GM18507 (cell line): ENCODE results near the gene VEPH1.

Experiments
- DNase-seq: peaks from one replicate; pipeline ENCODE4 v3.0.0; 2011; ENCODE audit warnings: low read depth; ENCODE audit not compliant: insufficient read length; ENCODE audit errors: extremely low spot score
- FAIRE-seq: peaks from 2 replicates; lab custom pipeline; 2011; peaks lifted over from hg19 to GRCh38; lab: Jason Lieb, UNC

VEPH1 gene

DNA sequence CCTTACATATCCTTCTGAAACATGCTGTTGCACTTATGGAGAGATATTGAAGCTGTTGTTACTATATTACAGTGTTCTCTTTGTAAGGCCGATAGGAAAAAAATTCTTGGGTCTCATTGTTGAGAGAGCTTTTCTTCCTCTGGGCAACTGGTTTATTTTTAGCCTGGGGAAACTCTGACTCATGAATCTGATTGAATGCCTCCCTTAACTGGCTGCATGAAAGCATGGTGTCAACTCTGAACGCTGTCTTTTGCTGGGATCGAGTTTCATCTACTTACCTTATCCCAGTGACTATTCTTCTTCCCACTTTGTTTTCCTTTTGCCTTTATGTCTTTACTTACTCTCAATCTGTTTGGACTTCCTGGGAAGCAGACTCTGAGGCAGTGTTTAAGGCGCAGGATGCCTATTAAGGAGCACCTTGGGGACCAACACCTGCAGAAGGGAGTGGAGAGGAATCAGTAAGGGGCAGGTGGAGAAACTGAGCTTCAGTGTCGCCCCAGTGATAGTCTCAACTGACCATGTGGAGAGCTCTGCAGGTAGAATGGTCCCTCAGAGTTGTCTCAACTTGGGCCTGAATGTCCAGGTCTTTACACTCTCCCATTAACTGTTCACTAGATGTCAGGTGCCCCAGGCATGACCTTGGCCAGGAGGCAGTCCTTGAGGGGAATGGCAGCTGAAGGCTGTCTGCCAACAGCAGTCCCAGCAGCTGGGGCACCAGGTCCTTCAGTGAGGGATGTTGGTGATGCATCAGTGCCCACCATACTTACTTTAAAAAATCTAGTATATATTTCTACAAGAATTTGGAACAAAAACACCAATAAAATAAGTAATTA lies 254.4 kb downstream of the VEPH1 start:
- no peak for FAIRE-seq
- DNase-seq: no peak

DNA sequence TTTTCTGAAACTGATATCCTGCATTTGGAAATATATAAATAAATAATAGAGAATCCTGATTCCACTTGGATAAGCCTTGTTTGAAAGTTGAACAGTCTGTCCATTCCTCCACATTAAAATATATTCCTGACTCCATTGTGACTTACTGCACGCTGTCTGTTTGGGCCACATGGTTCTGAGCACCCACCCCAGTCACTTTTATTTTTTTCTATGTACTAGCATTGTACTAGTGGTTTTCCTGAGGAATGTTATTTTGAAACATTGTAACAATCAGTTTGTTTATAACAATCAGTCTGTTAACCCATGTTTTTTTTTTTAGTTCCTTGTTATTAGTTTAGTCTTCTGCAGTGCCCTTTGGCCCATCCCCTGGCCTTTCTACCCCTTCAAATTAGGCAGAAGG lies 255.8 kb downstream of the VEPH1 start:
- DNase-seq (no peak), FAIRE-seq (no peak)

DNA sequence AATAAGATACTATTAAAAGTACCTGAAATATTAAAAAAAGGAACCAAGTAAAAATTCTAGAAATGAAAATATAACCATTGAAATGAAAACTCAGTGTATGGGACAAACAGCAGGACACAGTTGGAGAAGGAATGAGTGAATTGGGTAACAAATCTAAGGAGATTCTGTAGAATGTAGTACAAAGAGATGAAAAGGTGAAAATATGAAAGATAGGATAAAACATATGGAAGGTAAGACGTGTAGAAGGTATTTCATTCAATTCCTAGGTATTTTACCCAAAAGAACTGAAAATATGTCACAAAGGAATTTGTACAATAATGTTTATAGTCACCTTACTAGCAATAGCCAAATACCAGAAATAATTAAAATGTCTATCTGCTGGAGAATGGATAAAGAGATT lies 260.4 kb downstream of the VEPH1 start:
- FAIRE-seq: no peak

DNA sequence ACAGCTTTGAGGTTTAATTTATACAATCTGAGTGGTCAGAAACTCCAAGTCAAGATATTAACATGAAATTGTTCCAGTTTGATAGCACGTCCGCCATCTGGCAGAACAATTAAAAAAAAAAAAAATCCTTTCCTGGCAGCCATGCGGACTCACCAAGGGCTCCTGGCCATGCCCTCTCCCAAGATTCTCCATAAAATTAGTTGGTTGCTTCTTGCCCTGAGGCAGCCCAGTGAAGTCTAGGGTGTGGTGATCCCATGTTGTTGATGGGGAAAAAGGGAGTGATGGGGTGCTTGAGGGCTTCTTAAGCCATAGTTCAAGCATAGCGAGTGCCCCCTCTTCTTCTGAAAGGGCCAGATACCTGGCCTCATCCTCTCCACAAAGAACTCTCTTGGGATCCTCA lies 261.6 kb downstream of the VEPH1 start:
- DNase-seq: no peak
- no peak for FAIRE-seq

More for the DNA sequence above, 260.4 kb downstream of the VEPH1 start:
- DNase-seq: no peak

DNA sequence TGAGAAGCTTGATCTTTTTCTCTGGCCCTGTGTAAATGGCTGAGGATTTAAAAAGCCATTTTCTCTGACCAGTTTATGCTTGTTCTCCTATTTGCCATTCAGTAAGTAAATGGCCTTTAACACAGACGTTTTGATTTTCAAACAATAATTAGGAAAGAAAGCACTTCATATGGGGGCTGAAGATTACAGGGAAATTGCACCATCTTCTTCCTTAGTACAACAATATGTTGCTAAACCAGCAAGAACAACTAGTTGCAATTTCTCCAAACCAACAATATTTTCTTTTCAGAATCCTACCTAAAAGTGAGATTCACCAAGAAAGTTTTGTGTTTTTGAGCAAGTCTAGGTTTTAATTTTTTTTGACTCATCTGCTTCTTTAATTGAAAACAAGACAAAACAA lies 262.8 kb downstream of the VEPH1 start:
- FAIRE-seq: no peak
- no peak for DNase-seq

DNA sequence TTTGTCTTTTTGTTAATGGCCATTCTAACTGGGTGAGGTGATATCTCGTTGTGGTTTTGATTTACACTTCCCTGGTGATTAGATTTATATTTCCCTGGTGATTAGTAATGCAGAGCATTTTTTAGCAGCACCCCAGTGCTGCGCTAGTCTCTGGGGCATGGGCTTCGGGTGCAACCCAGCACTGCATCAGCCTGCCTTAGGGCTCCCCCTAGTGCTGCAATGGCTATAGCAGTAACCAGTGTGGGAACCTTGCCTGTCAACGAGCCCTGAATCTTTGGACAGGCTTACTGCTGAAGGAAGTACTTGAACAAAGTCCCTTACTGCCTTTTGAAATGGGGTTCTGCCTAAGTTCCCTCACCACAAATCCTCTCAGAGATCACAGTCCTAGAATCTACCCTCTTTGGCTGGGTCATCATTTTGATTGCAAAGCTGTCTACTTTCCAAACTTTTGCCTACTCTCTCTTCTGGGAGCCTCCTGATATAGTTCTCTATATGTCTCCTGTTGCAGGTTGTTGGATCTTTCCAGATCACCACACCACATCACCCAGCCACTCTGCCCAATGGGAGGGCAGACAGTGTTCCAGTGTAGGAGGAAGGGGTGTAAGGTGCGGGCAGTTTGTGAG lies 264.0 kb downstream of the VEPH1 start:
- peak; percentile 38 for DNase-seq
- peak; percentile 86 for FAIRE-seq

DNA sequence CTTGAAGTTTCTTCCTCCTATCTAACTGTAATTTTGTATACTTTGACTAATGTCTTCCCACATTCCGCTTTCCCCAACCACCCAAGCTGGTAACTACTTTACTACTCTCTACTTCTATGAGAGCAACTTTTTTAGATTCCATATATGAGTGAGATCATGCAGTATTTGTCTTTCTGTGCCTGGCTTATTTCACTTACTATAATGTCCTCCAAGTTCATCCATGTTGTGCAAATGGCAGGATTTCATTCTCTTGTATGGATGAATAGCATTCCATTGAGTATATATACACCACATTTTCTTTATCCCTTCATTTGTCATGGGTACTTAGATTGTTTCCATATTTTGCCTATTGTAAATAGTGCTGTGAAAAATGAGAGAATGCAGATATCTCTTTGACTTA lies 264.8 kb downstream of the VEPH1 start:
- FAIRE-seq (no peak), DNase-seq (no peak)

DNA sequence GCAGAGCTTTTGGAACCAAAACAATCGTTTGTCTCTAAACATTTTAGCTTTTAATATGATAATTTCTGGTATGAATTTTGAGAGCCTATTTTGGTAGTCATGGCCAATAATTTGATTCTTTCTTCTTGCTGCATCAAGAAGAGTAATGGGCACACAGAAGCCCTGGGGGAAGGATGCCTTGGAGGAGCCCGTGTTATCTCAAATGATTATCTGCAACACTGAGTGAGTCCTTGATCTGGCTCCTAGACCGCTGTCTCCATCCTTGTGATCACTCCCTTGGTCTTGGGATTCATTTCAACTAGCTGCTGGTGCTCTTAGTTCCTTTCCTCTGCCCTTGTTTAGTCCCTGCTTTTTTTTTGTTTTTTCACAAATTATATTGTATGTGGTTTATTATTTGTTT lies 265.3 kb downstream of the VEPH1 start:
- DNase-seq (no peak), FAIRE-seq (no peak)

DNA sequence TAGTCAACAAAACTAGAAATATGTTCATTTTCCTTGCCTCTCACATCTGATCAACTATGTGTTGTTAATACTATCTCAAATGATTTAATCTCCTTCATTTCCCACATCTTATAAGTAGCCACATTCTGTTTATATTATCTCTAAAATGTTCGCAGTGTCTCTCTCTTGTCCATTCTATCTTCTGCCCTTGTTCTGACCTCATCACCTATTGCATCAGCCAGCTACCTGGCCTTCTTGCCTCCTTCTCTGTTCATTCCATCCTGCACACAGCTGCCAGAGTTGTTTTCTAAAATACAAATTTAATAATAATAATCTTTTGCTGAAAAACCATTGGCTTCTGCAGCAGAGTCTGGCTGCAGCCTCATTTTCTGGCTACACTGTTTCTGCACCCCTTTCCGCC lies 267.9 kb downstream of the VEPH1 start:
- no peak for DNase-seq
- no peak for FAIRE-seq

DNA sequence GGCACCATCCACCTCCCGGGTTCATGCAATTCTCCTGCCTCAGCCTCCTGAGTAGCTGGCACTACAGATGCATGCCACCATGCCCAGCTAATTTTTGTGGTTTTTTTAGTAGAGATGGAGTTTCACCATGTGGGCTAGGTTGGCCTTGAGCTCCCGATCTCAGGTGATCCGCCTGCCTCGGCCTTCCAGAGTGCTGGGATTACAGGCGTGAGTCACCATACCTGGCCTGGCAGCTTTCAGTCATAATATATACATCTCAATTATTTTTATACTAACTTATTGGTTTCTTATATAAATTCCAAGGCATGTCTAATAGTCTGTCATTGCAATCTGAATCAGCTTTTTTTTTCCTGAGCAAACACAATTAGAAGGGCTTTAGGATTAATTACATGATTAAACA lies 269.3 kb downstream of the VEPH1 start:
- no peak for FAIRE-seq
- no peak for DNase-seq

DNA sequence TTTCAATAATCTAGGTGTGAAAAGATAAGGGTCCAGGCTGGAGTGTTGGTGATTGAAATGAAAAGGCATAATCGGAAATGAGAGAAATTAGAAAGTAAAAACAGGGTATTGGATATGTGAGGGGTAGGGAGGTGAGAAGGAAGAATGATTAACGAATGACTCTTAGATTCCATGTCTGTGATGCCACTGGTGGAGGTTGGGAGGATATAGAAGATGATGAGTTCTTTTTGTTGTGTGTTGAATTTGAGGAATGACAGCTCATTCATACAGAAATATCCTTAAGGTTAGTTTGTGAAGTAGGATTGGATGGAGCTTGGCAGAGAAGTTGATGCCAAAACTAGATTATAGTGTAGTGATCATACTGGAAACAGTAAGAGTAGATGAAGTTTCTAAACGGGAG lies 271.1 kb downstream of the VEPH1 start:
- FAIRE-seq: no peak

DNA sequence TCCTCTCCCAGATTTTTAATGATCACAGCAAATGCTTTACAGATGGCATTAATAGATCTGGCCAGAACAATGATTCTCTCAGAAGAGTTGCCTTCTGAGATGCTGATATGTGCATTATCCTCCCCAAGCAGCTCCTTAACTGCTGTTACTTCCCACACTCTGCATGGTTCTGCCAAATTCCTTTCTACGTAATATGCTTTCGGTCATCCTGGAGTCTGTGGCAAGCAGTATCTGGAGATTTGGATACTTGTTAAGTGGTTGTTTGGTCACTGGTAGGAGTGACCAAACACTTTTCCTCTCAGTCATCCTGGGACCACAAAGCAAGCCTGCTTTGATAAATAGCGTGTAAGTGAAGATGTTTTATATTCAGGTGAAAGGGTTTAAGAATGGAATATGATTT lies 272.1 kb downstream of the VEPH1 start:
- FAIRE-seq (no peak), DNase-seq (no peak)

More for the DNA sequence above, 271.1 kb downstream of the VEPH1 start:
- no peak for DNase-seq

DNA sequence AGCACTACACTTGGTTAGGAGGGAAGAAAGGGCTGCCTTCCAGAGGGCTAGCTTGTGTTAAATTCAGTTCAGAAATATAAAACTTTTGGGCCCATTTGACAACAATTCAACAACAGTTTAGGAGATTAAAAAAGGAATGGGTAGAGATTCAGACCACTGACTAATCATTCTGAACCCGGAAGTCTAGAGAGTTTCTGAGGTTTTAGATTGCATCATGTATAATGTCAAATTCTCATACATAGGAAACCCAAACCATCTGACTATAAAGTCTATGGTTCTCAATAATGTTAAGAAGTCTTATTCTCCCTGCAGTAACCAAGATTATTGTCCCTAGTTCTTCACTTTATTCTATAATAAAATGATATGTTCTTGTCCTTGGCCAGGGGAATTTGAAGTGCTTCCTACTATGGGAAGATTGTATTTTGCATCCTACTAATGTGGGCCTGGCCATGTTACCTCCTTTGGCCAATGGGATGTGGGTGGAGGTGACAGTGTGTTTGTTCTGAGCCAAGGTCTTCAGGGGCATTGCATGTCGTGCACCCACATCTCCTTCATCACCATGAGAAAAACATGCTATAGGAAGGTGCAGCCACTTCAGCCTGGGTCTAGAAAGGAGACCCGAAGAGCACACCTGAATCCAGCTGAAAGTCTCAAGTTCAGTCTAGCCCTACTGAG lies 276.9 kb downstream of the VEPH1 start:
- FAIRE-seq (no peak), DNase-seq (no peak)

DNA sequence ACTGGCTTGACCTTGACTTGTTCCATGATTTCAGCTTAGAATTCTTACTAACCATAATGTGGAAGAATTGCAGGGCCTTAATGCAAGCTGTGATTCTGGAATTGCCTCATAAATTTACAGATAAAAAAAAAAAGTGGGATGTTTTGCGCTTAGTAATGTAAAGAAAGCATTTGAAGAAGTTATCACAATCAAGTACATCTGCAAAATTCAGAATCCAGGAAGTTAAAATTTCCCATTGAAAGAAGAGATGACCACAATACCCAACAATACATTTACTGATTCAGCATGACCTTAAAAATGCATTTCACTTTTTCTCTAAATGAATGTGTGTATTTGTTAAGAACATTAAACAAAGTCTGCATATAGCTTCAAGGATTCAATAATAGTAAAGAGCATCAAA lies 278.2 kb downstream of the VEPH1 start:
- FAIRE-seq (no peak), DNase-seq (no peak)

DNA sequence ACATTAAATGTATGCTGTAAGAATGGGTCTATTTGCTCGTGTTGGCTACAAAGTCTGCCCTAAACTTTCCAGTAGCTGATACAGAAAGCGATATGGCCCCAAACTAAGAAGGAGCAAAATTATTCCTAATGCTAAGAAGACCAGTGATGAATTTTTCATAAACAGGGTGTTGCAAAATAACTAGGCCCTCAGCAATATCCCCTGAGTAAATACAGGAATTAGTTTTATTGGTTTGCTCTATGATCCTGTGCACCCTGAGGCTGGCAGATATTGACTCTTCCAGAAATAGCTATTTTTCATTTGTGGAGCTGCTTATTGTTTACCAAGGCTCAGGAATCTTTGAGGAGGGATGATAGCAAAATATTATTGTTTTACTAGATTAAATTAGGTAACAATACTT lies 282.3 kb downstream of the VEPH1 start:
- DNase-seq (no peak), FAIRE-seq (no peak)

DNA sequence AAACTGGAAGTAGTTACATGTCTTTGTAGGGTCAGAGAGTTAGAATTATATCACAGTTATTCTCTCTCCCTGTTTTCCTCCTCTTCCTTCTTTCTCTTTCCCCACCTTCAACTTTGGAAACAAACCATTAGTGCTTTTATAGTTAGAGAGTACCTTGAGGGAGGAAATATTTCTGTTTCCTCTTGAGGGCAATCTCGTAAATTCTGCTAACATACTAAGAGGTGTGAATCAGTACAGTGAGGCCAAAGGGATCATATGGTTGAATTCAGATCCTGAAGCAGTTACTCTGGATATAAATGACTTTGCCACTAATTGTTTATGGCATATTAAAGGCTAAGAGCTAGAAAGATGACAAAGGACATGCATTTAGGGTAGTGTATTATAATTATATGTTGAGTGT lies 283.0 kb downstream of the VEPH1 start:
- no peak for DNase-seq
- FAIRE-seq: no peak

DNA sequence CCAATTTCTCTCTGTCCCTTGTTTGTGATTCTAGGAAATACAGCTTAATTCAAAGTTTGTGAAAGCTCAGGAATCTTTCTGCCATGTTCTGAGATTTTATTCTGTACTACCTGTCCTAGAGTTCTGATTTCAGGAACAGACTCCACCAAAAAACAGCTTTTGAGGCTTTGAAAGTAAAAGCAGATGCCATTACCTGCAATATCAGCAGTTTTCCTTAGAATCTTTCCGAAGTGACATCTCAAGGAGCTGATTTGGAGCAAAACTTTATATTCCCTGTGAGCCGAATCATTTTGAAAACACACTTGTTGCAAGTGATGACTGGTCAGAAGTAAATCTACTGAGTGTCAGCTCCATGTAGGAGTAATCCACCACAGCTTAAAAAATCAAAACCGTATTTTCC lies 284.0 kb downstream of the VEPH1 start:
- no peak for DNase-seq
- no peak for FAIRE-seq
